Measurements from ENCODE around the gene KLK13. TPM values are rescaled to one million over a fixed set of nuclear protein-coding genes. Genes with fewer than 3 reads are reported as not detected.

Gene KLK13
- polyA plus RNA-seq, 6 donors from 2014 or later = not detected

DNA sequence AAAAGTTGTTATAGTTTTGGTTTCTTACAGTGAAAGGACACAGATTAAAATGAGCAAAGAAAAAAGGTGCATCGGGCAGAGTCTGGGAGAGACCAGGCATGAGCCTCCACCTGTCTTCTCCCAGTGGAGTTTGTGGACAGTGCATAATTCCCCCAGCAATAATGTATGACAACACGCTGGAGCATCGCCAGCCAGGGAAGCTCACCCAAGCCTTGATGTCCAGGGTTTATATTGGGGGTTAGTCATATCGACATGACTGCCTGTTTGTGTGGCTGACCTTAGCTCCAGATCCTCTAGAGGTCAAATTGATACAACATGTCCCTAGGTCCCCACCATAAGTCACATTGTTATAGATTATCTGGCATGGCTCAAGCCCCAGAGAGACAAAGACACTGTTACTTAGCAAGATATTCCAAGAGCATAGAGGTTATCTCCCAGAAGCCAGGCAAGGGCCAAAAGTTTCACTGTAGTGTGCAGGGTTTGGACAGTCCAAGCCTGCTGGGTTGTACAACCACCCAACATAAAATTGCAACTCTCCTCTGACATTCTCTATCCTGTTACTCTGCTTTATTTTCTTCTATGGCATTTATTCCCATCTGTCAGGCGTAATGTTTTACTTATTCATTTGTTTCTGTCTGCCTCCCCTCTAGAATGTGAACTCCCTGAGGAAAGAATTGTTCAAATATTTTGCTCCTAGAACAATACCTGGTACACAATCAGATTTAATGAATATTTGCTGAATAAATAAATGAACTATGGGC is 5.6 kb upstream of the KLK13 start:
- no peak for DNase-seq
- H3K4me1 Mint-ChIP-seq = no peaks in the 10 kb centered on the region
- peaks cover 10 to 35% (median 23%) of the 10 kb centered on the region in 7 donors for H3K9me3 Mint-ChIP-seq
- peaks cover 8 to 23% (median 10%) of the 10 kb centered on the region in 3 donors for H3K27me3 Mint-ChIP-seq
- H3K36me3 Mint-ChIP-seq = peaks cover 6 to 30% of the 10 kb centered on the region in 2 donors
- no peak overlapping the region for H3K4me3 Mint-ChIP-seq
- H3K27ac Mint-ChIP-seq = no peak overlapping the region
- ATAC-seq (ENCODE audit: low read depth in 2 of 2) = no peak

DNA sequence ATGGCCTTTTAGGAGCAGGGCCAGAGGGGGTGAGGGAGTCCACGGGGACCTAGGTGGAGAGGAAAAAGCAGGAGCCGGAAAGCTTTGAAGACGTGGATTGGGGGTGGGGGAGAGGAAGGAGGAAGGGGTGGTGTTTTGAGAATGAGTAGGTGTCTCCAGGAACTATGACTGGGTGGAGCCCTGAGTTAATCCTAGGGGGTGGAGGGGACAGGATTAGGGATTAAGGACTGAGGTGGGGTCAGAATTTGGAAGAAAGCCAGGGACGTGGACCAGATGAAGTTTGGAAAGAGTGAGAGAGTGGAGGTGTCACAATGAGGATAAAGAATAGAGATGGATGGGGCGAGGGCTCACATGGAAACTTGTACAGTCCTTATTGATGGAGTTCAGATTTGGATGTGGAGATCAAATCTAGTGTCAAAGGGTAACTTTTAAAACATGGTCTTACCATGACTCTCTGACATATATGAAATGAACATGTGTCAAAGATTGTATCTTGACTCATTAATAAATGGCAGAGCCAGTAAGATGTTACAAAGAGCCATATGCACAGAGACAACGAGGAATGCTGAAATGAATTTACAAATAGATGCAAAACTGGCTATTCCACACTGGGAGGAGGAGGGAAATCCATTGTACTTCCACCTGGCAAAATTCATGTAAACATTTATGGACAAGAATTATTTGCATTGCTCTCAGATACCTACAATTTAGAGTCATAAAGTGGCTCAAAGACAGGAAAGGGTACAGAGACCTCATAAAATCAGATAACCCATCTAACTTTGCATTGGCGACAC is 1.7 kb upstream of the KLK13 start:
- H3K27ac Mint-ChIP-seq = no peak overlapping the region
- H3K9me3 Mint-ChIP-seq = peaks cover 2 to 15% (median 9%) of the 10 kb centered on the region in 7 donors
- H3K27me3 Mint-ChIP-seq = peaks cover 11 to 29% (median 13%) of the 10 kb centered on the region in 3 donors
- peak overlapping the region in 2 of 8 donors; percentile 1 to 19 for H3K4me3 Mint-ChIP-seq
- ATAC-seq (ENCODE audit: low read depth in 2 of 2) (no peak), DNase-seq (no peak)
- H3K4me1 Mint-ChIP-seq = peaks cover 0 to 4% (median 2%) of the 10 kb centered on the region in 3 donors
- peaks cover 0 to 25% of the 10 kb centered on the region in 2 donors for H3K36me3 Mint-ChIP-seq

DNA sequence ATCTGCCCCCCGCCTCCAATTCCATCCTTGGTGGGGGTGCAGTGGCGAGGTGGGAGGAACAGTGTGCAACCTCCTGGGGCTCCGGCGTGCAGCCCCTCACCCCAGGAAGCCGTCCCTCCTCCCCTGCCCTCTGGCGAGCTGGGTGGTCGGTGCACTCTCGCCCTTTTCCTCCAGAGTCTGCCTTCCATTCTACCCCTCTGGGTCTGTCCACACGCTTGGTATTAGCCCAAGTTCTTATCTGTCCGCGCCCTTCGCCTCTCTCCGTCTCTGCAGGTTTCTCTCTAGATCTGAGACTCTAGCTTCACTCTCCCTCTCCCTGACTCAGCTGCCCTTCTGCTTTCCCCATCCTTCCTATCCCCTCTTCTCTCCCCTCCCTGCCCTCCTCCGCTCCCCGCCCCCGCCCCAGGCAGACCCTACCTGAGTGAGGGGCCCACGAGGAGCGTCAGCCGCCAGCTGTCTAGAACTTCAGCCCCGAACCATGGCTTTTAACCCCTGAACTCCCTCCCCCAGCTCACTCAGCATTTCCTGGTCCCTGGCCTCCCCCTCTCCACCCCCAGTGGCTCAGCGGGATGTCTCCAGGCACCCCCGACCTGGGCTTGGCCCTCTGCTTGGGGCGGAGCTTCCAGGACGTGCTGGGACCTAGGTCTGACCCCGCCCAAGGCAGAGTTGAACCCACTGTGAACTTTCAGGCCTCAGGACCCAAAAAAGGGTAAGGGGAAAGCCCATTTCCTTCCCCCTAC is 499 bp upstream of the KLK13 start:
- DNase-seq (no peak), ATAC-seq (ENCODE audit: low read depth in 2 of 2) (no peak)
- H3K36me3 Mint-ChIP-seq = peaks cover 0 to 36% of the 10 kb centered on the region in 2 donors
- H3K4me1 Mint-ChIP-seq = peaks cover 0 to 4% (median 2%) of the 10 kb centered on the region in 3 donors
- peaks cover 8 to 22% (median 11%) of the 10 kb centered on the region in 7 donors for H3K9me3 Mint-ChIP-seq
- peak overlapping the region in 1 of 6 donors; percentile 15 for H3K27ac Mint-ChIP-seq
- peak overlapping the region in 6 of 8 donors; percentile 25 to 78 (median 48) for H3K4me3 Mint-ChIP-seq
- peaks cover 23 to 37% (median 25%) of the 10 kb centered on the region in 3 donors for H3K27me3 Mint-ChIP-seq

DNA sequence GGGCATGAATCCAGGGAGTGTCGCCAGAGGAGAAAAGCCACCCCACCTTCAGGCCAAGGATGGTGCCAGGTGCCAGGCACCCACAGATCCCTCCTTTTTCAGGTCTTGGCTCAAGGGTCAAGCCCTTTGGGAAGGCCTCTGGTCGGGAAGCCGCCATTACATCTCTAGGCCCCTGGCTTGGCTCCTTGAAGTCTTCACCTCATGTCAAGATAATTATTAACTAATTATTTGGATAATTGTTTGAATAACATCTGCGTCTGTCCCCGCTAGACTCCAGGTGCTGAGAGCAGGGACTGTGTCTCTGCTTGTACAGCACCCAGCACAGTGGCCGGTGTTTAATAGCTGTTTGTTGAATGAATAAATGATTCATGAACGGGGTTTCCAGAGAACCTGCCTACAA is 1.2 kb downstream of the KLK13 start:
- Mint-ChIP-seq H3K27me3 (peaks cover 34 to 37% (median 36%) of the 10 kb centered on the region in 3 donors), H3K36me3 (peaks cover 0 to 36% of the 10 kb centered on the region in 2 donors), H3K4me3 (peak overlapping the region in 1 of 8 donors; percentile 52)

DNA sequence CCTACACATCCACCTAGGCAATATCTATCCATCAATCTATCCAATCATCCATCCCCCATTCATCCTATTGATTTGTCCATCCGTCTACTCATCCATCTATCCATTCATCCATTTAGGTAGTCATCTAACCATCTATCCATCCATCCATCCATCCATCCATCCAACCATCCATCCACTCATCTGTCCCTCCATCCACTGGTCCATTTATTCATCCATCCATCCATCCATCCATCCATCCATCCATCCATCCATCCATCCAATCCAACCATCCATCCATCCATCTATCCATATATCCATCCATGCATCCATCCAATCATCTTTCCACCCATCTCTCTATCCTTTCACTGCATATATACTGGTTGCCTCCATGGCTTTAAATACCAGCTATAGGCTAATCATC is 3.9 kb downstream of the KLK13 start:
- Mint-ChIP-seq H3K27ac (no peak overlapping the region), H3K27me3 (peaks cover 31 to 51% (median 44%) of the 10 kb centered on the region in 3 donors), H3K4me3 (no peak overlapping the region), H3K9me3 (peaks cover 2 to 14% (median 9%) of the 10 kb centered on the region in 7 donors), H3K4me1 (peaks cover 0 to 4% (median 2%) of the 10 kb centered on the region in 3 donors), H3K36me3 (peaks cover 0 to 21% of the 10 kb centered on the region in 2 donors)
- ATAC-seq (ENCODE audit: low read depth in 2 of 2) (no peak), DNase-seq (no peak)

More for the DNA sequence above, 1.2 kb downstream of the KLK13 start:
- ATAC-seq (ENCODE audit: low read depth in 2 of 2) (no peak), DNase-seq (no peak)
- Mint-ChIP-seq H3K4me1 (peaks cover 0 to 4% (median 2%) of the 10 kb centered on the region in 3 donors), H3K27ac (no peak overlapping the region), H3K9me3 (peaks cover 8 to 22% (median 11%) of the 10 kb centered on the region in 7 donors)

DNA sequence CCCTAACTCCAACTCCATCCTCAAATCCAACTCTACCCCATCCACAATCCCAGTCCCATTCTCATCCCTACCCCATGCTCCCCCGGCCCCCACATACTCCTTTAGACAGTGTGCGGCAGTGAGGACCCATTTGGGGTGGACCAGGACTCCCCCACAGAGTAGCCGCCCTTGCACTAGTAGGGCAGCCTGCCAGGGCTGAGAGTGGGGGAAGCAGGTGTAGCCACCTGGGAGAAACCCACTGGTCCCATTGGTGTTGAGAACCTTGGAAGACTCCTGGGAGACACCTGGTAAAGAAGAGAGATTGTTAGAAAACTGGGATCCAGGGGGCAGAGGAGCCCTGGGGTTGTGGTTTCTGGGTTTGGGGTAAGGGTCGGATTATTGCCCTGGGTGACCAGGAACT is 4.6 kb downstream of the KLK13 start:
- DNase-seq = no peak
- no peak overlapping the region for H3K4me3 Mint-ChIP-seq
- H3K4me1 Mint-ChIP-seq = peaks cover 0 to 2% (median 1%) of the 10 kb centered on the region in 3 donors
- H3K36me3 Mint-ChIP-seq = peaks cover 0 to 14% of the 10 kb centered on the region in 2 donors
- ATAC-seq (ENCODE audit: low read depth in 2 of 2) = no peak
- H3K27me3 Mint-ChIP-seq = peaks cover 29 to 58% (median 49%) of the 10 kb centered on the region in 3 donors
- H3K9me3 Mint-ChIP-seq = peaks cover 2 to 14% (median 8%) of the 10 kb centered on the region in 7 donors
- H3K27ac Mint-ChIP-seq = no peak overlapping the region

DNA sequence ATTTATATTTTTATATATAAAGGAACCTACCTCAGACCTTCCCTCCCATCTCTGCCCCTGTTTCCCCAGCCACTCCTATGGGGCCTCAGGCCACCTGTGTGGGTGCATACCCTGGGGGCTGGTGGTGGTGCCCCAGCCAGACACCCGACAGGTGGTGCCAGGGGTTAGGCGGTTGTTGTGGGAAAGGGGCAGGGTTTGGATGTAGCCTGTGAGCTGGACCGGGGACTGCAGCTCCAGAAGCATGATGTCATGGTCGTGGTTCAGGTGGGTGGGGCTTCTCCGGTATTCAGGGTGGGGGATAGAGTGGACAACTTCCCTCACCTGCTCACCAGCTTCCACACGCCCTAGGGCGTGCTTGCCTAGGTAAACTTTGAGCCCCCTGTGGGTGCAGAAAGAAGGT is 5.2 kb downstream of the KLK13 start:
- ATAC-seq (ENCODE audit: low read depth in 2 of 2) = no peak

DNA sequence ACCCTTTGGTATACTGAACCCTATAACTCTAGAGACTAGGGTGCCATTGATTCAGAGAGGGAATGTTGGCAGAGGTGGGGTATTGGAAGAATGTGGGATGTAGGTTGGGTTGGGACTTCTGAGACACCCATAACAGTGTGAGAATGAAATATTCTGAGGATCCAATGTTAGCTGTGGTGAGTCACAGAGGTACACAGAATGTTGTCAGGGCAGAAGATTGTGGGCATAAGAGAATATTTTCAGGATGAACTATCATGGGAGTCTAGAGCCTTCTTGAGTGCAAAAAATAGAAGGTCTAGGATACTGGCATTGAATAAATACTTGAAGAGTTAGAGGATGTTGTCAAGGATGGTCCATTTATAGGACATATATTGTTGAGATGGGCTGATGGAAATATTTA is 9.0 kb downstream of the KLK13 start:
- Mint-ChIP-seq H3K36me3 (peaks cover 0 to 4% of the 10 kb centered on the region in 2 donors), H3K27me3 (peaks cover 24 to 64% (median 50%) of the 10 kb centered on the region in 3 donors), H3K4me1 (no peaks in the 10 kb centered on the region), H3K9me3 (peaks cover 0 to 6% (median 3%) of the 10 kb centered on the region in 7 donors), H3K27ac (no peak overlapping the region), H3K4me3 (no peak overlapping the region)
- DNase-seq (no peak), ATAC-seq (ENCODE audit: low read depth in 2 of 2) (no peak)

More for the DNA sequence above, 5.2 kb downstream of the KLK13 start:
- Mint-ChIP-seq H3K4me1 (no peaks in the 10 kb centered on the region), H3K4me3 (no peak overlapping the region), H3K27me3 (peaks cover 29 to 63% (median 53%) of the 10 kb centered on the region in 3 donors), H3K9me3 (peaks cover 2 to 14% (median 8%) of the 10 kb centered on the region in 7 donors), H3K27ac (no peak overlapping the region), H3K36me3 (peaks cover 0 to 13% of the 10 kb centered on the region in 2 donors)
- DNase-seq = no peak

DNA sequence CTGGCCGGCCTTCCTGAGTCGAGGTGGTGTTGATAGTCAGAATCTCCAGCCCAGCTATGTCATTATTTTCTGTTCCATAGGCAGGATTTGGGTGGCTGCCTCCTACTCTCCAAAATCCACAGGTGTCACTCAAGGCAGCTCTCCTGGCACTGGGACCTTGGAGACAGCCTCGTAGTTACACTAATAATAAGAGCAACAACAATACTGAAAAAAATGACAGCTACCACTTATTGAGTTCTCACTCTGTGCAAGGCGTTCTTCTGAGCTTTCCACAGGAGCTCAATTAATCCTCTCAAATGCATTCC is 17.9 kb downstream of the KLK13 start:
- peaks cover 15 to 33% (median 26%) of the 10 kb centered on the region in 3 donors for H3K27me3 Mint-ChIP-seq
- no peak for ATAC-seq (ENCODE audit: low read depth in 2 of 2)
- DNase-seq = no peak
- H3K4me3 Mint-ChIP-seq = no peak overlapping the region
- H3K4me1 Mint-ChIP-seq = no peaks in the 10 kb centered on the region
- no peaks in the 10 kb centered on the region for H3K36me3 Mint-ChIP-seq
- H3K27ac Mint-ChIP-seq = no peak overlapping the region
- peaks cover 0 to 24% (median 15%) of the 10 kb centered on the region in 7 donors for H3K9me3 Mint-ChIP-seq

DNA sequence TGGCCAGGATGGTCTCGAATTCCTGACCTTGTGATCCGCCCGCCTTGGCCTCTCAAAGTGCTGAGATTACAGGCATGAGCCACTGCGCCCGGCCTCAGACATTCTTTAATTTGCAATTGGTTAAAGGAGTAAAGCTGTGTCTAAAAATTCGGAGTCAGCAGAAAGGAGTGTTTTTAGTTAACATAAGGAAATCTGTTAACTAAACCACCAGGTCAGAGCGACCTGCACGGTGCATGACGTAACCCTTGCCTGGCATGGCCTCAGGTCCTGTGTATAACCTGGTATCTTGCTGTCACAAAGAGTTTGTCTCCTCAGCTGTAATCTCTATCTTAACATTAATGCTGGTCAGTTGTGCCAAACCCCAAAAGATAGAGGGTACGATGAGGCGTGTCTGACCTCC is 20.6 kb downstream of the KLK13 start:
- H3K36me3 Mint-ChIP-seq = no peaks in the 10 kb centered on the region
- peaks cover 11 to 33% (median 24%) of the 10 kb centered on the region in 3 donors for H3K27me3 Mint-ChIP-seq
- no peaks in the 10 kb centered on the region for H3K4me1 Mint-ChIP-seq
- H3K27ac Mint-ChIP-seq = no peak overlapping the region
- H3K9me3 Mint-ChIP-seq = peaks cover 0 to 12% (median 5%) of the 10 kb centered on the region in 7 donors
- no peak overlapping the region for H3K4me3 Mint-ChIP-seq
- DNase-seq = no peak
- ATAC-seq (ENCODE audit: low read depth in 2 of 2) = no peak

DNA sequence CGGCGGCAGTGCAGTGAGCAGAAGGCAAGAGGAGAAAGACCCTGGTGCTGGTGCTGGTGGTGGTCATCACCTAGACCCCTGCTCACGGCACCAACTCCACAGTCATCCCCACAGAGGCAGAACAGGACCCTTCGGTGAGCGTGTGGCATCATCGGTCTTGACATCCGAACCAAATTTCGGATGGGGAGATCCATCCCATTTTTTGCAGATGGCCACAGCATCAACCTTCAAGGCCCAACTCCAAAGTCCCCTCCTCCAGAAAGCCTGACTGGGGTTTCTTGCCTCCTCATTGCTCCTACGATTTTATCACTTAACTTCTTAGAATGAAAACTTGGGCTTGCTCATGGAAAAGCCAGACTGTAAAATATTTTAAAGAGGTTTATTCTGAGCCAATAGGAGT is 21.4 kb downstream of the KLK13 start:
- peaks cover 0 to 8% (median 2%) of the 10 kb centered on the region in 7 donors for H3K9me3 Mint-ChIP-seq
- DNase-seq = no peak
- peaks cover 6 to 26% (median 16%) of the 10 kb centered on the region in 3 donors for H3K27me3 Mint-ChIP-seq
- H3K4me1 Mint-ChIP-seq = no peaks in the 10 kb centered on the region
- ATAC-seq (ENCODE audit: low read depth in 2 of 2) = no peak
- no peak overlapping the region for H3K27ac Mint-ChIP-seq
- no peaks in the 10 kb centered on the region for H3K36me3 Mint-ChIP-seq
- H3K4me3 Mint-ChIP-seq = no peak overlapping the region

DNA sequence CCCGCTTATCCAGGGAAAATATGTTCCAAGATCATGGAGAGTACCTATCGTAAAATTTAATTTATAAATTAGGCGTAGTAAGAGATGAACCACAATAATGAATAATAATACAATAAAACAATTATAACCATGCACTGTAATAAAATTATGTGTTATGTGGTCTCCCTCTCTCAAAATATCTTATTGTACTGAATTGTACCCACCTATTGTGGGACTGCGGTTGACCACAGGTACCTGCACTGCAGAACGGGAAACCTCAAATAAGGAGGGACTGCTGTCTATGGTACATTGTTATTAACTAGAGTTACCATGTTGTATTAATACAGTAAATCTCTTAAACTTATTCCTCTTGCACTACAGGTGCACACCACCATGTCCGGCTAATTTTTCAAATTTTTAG is 24.7 kb downstream of the KLK13 start:
- no peak overlapping the region for H3K4me3 Mint-ChIP-seq
- peaks cover 0 to 8% (median 2%) of the 10 kb centered on the region in 7 donors for H3K9me3 Mint-ChIP-seq
- no peak for DNase-seq
- no peaks in the 10 kb centered on the region for H3K4me1 Mint-ChIP-seq
- peaks cover 5 to 11% (median 11%) of the 10 kb centered on the region in 3 donors for H3K27me3 Mint-ChIP-seq
- no peaks in the 10 kb centered on the region for H3K36me3 Mint-ChIP-seq
- H3K27ac Mint-ChIP-seq = no peak overlapping the region
- no peak for ATAC-seq (ENCODE audit: low read depth in 2 of 2)

DNA sequence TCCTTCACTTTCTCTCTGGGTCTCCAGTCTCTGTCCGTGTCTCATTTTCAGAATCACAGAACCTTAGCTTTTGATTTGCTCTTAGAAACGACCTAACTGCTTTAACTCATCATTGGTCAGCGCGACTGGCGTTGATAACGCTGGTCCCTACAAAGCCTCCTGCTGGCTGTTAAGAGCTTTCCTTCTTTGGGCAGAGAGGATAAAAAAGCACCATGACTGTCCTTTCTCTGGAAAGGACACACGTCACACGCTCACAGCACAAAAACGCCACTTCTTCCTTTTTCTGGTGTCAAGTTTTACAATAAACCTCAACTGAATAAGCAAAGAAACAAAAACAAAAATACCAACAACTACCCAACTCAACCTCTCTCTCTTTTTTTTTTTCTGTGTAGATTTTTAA is 28.4 kb downstream of the KLK13 start:
- H3K27ac Mint-ChIP-seq = peak overlapping the region in 1 of 6 donors; percentile 56
- H3K4me3 Mint-ChIP-seq = no peak overlapping the region
- ATAC-seq (ENCODE audit: low read depth in 2 of 2) = no peak
- DNase-seq = no peak
- peaks cover 0 to 3% of the 10 kb centered on the region in 2 donors for H3K36me3 Mint-ChIP-seq
- H3K4me1 Mint-ChIP-seq = no peaks in the 10 kb centered on the region
- peaks cover 9 to 34% (median 30%) of the 10 kb centered on the region in 3 donors for H3K27me3 Mint-ChIP-seq
- peaks cover 0 to 2% (median 0%) of the 10 kb centered on the region in 7 donors for H3K9me3 Mint-ChIP-seq

Data from naive B cell (primary cell).